GM18517 (cell line): ENCODE data around the gene PIP5KL1.
A peak's percentile ranks its signal among the peaks of the same experiment; 100 is the strongest.

ENCODE experiments used
- ATAC-seq: cut with Tn5 transposase; IDR thresholded peaks from one replicate; pipeline ENCODE4 v1.9.1; 2021; ENCODE audit warnings: mild to moderate bottlenecking, moderate library complexity; ENCODE audit not compliant: unreplicated experiment

The PIP5KL1 gene

GRCh38 chr9:127934986-127935385 lies 4.4 kb upstream of the PIP5KL1 start:
- ATAC-seq: no peak

DNA sequence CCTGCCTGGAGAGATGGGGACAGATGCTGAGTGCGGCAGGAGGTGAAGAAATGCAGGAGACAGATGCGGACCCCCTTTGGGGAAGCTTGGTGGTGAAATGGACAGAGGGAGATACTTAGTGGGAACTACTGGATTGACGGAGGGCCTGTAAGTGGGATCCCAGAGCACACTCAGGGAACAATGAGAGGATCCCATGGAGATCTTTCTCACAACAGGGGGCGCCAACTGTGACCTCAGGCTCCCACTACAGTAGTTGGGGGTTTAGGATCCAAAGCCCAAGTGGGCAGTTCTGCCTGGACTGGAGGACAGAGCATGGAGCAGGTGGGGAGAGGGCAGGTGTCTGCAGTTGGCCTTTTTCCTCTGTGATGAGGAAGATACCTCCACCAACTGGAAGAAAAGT lies 3.7 kb upstream of the PIP5KL1 start:
- no peak for ATAC-seq

GRCh38 chr9:127931092-127931881 lies 710 bp upstream of the PIP5KL1 start:
- peak; percentile 32 for ATAC-seq

GRCh38 chr9:127929625-127929979 lies 975 bp downstream of the PIP5KL1 start:
- no peak for ATAC-seq

- ATAC-seq: no peak
Observed at GRCh38 chr9:127928676-127929624, 1.6 kb downstream of the PIP5KL1 start.

DNA sequence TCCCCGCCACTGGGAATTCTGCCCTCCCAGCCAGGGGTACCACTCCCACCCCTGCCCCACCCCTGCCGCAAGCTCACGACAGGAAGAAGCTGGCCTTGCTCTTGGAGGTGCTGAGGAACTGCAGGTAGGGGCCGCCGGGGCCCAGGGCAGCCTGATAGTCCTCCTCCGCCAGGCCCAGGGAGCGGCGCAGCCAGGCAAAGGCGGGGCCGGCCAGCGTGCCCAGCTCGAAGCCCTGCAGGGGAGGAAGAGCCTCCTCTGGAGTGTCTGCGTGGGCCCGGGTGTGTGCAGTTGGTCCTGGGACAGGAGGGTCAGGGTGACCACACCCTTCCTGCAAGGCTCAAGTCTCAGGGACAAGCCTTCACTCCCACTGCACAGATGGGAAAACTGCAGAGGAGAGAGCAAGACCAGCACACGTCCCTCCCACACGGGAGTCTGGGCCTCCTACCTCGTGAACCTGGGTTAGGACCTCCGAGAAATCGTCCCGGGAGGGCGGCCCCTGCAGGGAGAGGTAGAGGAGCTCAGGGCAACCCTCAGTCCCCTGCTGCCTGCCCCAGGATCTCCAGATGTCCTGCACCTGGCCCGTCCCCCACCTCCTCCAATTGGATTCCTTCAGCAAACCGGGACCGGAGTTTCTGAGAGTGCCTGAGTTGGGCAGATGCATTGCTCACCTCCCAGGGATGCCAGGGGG lies 2.4 kb downstream of the PIP5KL1 start:
- ATAC-seq: no peak

DNA sequence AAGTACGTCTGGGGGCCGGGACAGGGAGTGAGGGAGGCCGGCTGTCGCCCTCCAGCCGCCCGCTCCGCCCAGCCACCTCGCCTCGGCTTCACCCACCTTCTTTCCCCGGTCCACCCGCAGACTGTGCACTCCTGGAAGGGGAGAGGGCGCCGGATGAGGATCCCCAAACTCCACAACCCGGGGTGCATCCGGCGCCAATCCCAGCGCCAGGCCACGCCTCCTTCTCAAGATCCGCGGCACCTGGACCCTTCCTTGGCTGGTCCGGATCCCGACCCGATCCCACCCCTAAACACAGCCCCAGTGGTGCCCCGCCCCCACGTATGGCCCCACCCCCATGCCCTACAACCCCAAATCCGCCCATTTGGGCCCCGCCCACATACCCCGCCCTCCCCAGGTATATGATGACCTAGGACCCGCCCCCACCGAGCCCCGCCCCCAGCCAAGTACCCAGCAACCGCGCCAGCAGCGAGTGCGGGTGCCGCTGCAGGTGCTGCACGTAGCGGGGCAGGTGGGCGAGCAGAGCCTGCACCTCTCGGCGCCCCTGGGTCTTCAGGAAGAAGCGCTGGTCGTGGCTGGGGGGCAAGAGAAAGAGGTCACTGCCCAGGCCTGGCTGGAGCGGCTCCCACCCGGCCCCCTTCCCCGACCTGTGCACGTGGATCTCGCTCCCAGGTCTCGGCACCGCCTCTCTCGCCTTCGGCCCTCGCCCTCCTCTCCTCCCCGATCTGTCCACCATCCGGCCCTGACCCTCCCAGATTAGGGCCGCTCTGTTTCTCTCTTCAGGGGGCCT lies 3.2 kb downstream of the PIP5KL1 start:
- no peak for ATAC-seq

- no peak for ATAC-seq
Observed at GRCh38 chr9:127926906-127927200, 3.7 kb downstream of the PIP5KL1 start.

DNA sequence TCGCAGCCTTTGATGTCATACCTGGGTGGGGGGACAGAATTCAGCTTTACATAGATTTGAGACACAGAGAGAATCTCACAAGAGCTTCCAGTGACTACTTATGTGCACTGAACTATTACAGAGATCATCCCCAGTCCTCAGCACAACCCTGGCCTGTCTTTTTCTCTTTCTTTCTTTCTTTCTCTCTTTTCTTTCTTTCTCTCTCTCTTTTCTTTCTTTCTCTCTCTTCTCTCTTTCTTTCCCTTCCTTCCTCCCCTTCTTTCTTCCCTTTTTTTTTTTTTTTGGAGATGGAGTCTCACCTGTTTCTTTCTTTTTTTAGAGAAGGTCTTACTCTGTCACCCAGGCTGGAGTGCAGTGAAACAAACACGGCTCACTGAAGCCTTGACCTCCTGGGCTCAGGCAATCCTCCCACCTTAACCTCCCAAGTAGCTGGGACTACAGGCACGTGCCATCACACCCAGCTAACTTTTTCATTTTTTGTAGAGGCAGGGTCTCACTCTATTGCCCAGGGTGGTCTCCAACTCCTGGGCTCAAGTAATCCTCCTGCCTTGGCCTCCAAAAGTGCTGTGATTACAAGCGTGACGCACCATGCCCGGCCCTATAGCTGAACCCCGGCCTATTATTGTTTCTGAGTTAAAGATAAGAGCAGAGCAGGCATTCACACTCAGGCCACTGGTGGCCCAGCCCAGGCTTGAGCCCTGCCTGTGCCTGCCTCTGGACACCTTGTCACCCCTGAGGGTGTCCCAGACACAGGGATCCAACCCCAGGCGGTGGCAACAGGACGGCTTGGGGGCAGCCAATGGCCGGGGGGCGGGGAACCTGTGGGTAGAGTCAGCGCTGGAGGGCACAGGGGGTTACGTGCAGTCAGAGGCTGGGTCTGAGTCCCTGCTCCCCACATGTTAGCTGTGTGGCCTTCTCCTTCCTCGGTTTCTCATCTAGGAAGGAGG lies 4.3 kb downstream of the PIP5KL1 start:
- ATAC-seq: no peak

- ATAC-seq: no peak
Observed at GRCh38 chr9:127924736-127925444, 5.7 kb downstream of the PIP5KL1 start.

DNA sequence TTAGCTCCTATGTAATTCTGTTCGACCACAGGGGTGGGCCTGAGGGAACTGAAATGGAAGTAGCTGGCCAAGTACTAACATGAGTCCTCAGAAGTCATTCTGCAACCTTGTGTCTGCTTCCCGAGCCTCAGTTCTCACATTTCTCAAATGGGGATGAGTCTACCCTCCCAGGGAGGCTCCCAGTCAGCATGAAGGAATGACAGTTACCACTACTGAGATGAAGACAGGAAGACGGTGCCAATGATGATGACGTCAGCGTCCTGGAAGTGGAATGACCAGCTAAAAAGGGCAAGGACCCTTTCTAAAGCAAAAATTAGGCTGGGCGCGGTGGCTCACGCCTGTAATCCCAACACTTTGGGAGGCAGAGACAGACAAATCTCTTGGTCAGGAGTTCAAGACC lies 6.8 kb downstream of the PIP5KL1 start:
- ATAC-seq: no peak

- ATAC-seq: no peak
Observed at GRCh38 chr9:127923046-127923445, 7.5 kb downstream of the PIP5KL1 start.

GRCh38 chr9:127921557-127922120 lies 8.9 kb downstream of the PIP5KL1 start:
- no peak for ATAC-seq

GRCh38 chr9:127920794-127921193 lies 9.8 kb downstream of the PIP5KL1 start:
- no peak for ATAC-seq

GRCh38 chr9:127919253-127919815 lies 11.2 kb downstream of the PIP5KL1 start:
- no peak for ATAC-seq

GRCh38 chr9:127918183-127919107 lies 12.1 kb downstream of the PIP5KL1 start:
- no peak for ATAC-seq

- ATAC-seq: peak; percentile 42
Observed at GRCh38 chr9:127917603-127918002, 13.0 kb downstream of the PIP5KL1 start.
